Stimulated activated CD4-positive, alpha-beta T cell treated with anti-CD3 and anti-CD28 coated beads, Interleukin-4, amount 100 ng/mL, for 48 hours (primary cell): ENCODE data around the gene CAMK1D.
A peak's percentile ranks its signal among the peaks of the same experiment; 100 is the strongest.

Source experiments
- DNase-seq, 2 donors: peaks; one replicate each; pipeline ENCODE4 v3.0.0-alpha.2; 2020; ENCODE audit warnings: low read depth in 2 of 2

Gene CAMK1D

DNA sequence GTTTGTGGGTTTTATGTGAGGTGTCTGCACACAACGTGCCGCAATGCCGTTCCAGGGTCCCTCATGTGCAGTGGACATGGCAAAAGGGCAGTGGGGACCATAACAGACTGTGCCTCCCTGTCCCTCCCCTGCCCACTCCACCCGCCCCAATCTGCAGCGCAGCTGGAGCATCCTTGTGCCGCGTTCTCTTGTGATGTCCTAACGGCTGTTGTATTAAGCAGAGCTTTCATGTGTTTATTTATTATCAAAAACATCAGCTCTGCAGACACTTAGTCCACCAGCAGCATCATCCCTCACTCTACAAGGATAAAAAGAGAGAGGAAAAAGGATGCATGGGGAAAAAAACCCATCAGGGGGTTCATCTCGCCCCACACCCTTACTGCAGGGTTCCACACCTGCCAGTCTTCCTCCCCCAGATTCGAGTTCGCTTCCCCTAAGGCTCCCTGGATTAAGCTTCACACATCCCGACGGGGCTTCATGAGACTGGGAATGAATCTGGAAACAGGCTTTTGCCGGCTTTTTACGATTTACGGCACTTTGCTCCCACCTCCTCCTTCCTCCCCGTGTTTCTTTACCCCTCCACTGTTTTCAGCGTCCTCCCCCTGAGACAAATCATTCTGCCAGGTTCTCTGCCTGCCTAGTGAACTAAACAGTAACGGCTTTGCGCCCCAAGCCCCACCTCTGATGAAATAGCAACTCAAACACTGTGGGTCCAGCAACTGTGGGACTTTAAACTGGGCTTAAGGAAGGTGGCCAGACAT, 301.4 kb downstream of the CAMK1D start:
- DNase-seq = no peak

DNA sequence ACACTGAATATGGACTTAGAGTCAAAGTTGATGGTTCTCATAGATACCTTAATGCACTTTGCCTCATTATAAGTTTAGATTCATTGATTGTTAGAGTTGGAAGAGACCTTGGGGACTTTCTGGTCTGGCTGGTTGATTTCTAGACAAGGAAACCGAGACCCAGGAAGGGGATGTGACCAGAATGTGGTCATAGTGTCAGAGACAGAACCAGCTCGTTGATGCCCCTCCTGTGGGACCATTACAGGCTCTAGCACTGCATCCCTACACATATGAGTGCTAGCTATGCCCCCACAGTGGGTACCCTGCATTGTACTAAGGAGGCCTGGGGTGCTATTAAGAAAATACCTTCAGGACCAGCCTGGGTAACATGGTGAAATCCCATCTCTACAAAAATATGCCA, 306.6 kb downstream of the CAMK1D start:
- no peak for DNase-seq

DNA sequence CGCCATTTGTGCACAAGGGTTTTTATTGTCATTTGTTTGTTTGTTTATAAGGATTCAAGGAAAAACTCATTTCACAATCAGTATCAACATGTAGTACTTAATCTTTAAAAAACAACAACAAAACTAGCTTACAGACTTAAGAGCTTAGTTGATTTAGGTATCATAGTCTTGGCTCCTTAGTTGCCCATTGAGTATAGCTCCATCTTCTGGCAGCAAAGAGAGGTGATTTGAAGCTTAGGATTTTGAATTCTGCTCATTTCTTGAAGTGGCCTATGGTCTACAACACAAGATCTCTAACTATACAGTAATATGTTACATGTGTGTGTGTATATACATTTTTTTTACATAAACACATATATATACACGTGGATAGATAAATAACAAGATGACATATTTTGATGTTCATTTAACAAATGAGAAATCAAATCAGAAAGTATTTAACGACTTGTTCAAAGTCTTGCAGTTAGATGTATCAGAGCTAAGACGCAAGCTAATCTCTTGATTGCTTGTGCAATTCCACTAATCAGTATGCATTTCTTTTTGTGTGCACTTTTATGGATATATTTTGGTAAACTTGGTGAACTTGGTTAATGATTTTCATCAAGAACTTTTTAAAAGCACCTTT, 307.3 kb downstream of the CAMK1D start:
- no peak for DNase-seq

DNA sequence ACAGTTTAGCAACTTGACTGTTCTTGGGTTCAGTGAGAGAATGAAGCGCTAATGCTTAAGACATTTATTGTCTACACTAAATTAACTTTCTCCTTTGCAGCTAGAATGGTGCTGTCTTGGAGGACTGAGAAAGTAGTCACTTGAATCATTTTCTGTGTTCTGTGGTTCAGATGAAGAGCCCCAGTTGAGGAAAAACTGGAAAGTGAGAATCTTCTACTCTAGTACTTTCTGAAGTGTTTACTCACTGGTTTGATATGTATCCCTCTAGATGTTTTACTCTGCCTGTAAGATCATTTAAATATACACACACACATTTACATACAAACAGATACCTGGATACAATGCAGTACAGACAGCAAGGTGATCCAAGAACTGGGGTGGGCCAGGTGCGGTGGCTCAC, 308.1 kb downstream of the CAMK1D start:
- no peak for DNase-seq

DNA sequence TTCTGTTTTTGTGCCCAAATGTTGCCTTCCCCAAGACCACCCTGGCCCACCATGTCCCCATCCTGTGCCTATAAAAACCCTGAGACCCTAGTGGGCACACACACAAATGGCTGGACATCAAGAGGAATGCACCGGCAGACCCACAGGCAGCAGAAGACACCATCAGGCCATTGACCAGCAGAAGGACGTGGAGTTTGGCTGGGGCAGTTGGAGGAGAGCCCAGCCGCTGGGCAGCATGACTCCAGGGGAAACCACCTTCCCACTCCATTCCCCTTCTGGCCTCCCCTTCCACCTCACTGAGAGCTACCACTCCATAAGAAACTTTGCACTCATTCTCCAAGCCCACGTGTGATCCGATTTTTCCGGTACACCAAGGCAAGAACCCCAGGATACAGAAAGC, 309.2 kb downstream of the CAMK1D start:
- no peak for DNase-seq

DNA sequence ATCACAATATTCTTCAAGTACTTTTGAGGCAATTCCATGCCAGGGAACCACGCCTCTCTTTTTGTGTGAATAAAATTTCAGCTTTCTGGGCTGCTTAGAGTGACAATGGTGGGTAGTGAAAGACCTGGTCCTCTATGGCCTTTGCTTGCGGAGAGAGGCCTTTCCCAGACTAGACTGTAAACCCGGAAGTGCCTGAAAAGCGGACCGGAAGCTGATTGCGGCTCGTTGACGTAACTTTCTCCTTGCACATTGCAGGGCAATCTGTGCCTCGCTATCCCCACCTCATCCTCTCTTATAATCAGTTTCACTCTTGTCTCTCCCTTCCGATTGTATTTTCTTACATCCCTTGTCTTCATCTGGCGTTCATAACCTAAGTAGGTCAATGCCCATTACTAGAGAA, 310.4 kb downstream of the CAMK1D start:
- DNase-seq = no peak

DNA sequence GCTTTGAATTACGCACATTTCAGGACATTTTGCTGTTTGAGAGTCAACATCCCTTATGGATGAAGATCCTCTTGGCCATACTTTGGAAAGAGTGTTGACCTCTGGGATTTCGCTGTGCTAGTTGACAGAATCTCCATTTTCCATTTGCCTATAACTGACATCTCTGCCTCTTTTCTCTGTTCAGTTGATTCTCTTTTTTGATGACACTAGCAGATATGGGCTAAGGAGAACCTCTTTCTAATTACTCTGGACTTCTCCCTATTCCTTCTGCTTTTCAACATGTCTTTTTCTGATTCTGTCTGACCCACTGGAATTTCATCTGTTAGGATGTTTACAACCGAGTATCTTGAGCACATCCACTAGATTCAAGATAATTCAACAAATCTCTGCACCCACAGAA, 311.5 kb downstream of the CAMK1D start:
- DNase-seq = no peak

DNA sequence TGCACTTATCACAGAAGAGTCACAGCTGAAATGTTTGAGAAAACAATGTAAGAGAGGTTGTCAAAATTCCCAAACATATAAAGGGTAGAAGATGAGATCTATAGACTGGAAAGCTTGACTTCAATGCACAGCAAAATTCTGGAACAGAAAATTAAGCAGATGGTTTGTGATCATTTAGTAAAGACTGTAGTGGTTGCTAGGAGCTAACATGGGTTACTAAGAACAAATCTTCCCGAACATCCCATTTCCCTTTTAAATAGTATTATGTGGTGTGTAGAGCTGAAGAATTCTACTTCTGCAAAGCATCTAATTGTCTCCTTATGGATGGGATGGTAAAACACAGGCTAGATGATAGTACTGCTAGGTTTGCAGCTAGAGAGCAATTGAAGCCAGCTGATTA, 312.3 kb downstream of the CAMK1D start:
- DNase-seq = no peak

DNA sequence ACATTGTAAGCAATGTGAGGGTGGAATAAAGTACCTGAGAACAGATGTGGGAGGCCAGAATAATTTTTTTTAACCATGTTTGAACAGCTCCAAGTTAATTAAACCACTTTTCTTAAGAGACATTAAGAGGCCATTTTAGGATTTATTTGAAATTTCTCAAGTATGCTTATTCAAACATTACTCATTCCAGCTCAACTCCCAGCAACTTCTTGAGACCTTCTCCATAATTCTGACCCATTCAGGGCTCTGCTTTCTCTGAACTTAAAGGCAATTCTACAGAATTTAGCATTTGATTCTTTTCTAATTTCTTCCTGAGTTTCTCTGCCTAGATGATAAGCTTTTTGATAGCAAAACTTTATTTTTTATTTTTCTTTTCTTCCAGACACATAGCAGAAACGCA, 314.5 kb downstream of the CAMK1D start:
- no peak for DNase-seq

DNA sequence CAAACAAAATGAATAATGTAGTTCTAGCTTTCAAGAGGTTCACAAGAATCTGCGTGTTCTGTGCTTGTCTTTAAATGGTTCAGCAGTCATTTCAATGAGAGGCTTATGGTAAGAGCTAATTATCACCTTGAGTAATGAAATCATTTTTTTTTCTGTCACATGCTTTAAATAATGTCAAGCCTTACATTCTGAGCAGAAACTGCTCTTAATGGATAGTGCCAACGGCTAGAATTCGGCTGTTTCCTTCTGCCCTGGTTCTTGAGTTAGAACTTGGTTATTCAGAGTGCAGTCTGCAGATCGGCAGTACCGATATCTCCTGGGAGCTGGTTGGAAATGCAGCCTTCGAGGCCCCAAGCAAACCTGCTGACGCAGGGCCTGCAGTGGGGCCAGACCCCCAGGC, 316.2 kb downstream of the CAMK1D start:
- no peak for DNase-seq

DNA sequence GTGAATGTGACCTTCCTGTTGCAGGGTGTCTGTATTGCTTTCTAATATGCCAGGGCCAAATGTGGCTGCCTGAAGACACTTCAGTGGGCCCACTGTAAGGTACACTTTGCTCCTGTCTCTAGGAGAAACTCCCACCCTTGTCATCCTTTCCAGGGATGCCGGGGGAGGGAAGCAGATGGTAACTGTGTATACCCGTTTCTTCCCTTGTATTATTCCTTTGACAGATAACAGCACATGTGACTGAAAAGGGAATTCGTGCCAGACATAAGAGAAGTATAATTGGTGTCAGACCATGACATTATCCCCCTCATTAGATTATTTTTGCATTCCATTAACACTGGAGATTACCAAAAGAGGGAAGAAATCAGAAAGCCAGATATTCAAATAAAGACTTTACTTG, 317.7 kb downstream of the CAMK1D start:
- no peak for DNase-seq

DNA sequence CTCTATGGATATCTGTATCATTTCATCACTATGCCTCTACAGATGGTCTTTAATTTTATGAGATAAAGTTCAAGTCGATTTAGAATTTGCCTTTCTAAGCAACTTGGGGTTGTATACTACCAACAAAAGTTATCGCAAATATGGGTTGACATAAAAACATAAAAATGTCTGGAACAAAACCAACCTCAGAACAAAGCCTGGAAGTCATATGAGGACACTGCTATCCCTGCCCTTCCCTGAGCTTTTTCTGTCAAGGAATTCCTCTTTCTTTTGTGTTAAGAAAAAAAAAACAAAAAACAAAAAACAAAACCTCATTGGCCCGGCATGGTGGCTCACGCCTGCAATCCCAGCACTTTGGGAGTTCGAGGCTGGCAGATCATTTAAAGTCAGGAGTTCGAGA, 319.3 kb downstream of the CAMK1D start:
- no peak for DNase-seq

DNA sequence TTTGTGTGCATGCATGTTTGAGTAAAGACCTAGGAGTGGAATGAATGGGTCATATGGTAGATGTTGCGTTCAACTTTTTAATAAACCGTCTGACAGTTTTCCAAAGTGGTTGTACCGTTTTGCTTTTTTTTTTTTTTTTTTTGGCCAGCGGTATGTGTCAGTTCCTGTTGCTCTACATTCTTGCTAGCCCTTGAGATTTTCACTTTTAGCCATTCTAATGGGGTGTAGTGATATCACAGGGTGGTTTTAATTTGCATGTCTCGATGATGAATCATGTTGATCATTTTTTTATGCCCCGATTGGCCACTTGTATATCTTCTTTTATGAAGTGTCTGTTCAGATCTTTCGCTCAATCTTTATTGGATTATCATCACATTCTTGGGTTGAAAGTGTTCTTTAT, 320.7 kb downstream of the CAMK1D start:
- DNase-seq = no peak

DNA sequence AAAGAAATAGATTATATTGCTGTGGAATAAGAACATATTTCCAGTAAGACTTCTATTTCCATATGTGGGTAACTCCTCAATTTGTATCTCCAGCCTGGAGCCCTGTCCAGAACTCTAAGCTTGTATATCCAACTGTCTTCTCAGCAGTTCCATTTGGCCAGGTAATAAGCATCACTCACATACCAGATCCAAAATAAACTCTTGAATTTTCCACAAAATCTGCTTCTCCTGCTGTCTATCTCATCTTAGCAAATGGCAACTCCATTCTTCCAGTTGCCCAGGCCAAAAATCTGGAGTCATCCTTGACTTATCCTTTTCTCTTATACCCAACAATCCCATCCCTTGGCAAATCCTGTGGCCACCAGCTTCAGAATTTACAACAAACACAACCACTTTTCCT, 325.8 kb downstream of the CAMK1D start:
- no peak for DNase-seq

DNA sequence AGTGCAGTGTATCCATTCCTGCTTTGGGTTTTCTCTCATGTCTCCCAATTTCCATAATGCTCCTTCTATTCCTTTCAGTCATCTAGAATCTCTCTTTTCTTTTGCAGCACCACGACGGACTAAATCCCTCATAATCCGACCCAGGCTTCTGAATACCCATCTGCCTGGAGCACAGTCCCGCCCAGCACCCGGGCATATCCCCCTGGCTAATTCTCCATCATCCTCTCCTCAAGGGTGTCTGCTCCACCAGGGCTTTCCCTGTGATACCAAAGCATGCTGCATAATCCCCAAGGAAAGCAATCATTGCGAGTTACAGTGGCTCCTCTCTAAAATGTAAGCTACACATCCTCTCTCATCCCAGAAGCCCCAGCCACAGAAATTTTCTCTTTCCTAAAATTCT, 330.3 kb downstream of the CAMK1D start:
- no peak for DNase-seq

DNA sequence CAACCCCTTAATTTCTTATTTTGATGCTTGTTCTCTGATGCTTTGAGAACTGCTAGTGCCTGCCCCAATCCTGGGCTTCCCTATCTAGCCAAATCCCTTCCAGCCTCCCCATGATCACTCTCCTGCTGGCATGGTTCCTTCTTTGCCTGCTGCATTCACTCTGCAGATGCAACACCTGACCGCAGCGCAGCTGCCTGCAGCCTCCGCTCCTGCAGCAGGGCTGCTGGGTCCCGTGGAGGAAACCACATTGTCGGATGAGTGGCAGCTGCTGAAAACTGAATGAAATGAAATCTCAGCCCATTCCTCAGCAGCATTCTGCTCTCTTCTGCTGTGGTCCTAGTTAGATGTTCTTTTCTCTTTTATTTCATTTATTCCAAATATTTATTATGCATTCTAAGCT, 331.9 kb downstream of the CAMK1D start:
- peak in 1 of 2 donors; percentile 9 for DNase-seq

DNA sequence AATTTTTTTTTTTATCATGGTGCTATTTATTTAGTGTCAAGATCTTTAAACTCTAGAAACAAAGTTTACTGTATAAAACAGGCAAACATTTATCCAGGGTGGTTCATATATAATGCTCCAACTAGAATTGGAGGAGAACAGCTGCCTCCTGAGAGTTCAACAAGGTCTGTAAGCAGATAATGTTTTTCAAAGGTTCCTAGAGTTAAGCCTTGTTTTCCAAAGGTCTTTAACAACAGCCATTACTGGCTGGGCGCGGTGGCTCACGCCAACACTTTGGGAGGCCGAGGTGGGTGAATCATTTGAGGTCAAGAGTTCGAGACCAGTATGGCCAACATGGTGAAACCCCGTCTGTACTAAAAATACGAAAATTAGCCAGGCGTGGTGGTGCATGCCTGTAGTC, 335.4 kb downstream of the CAMK1D start:
- no peak for DNase-seq

DNA sequence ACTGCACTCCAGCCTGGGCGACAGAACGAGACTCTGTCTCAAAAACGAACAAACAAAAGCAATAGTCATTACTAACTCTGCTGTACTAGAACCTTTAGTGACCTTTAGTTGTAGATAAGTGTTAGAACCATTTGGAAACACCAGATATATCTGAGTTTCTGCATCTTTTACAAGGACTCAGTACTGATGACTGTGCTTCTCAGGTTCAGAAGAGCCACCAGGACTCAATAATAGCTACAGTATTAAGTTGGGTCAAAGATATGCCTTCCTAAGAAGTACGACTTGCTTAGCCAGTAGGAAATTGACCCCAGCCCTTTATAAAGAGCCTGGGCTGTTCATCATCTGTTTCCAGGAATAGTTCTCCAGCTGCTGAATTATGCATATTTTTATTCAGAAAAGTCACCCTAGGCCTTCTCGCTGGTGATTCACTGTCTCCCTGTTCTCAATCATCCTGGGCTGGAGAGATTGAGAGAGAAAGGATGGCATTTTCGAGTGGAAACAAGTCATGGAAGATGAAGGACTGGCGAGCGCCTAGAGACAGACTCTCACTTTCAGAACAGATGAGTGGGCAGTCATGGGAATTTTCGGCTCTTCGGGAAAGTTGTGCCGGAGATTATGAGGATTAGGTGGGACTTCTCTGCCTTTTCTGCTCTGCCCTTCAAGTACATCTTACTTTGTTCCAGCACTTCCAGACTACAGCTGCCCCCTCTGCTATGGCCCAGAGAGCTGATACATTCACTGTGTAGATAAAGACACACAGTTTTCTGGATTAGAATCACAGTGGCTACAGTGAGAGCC, 336.1 kb downstream of the CAMK1D start:
- DNase-seq = no peak

DNA sequence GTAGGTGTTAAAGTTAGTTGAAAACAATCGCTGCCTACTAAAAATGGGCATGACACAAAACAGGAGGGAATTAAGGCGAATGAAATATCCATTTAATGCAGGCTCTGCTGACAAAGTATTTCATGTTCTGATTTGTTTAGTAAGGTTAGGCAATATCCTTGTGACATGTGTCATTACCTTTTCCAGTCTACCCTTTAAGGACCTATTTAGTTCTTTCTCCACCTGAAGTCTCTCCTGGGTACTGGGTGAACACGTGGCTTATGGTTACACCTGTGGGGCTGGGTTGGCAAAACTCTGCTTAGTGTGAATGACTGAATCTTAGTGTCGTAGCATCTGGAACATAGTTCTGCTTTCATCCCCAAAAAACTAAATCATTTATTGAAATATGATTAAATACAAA, 338.6 kb downstream of the CAMK1D start:
- DNase-seq = no peak

DNA sequence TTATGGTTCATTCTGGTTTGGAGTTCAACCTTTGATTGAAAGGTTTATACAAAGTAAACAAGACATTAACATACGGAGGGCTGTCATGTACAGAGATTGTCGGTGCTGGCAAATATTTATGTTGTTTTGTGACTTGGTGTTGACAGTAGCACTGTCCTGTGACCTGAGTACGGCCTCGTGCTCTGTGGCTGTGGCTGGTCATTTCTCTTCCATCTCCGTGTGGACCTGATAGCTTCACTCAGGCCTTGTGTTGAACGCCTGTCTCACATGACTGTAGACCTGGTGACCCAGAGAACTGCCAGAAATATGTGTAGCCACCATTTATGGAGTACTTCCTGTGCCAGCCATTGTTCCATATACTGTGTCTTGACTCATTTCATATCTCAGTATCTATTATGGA, 340.5 kb downstream of the CAMK1D start:
- DNase-seq = no peak

DNA sequence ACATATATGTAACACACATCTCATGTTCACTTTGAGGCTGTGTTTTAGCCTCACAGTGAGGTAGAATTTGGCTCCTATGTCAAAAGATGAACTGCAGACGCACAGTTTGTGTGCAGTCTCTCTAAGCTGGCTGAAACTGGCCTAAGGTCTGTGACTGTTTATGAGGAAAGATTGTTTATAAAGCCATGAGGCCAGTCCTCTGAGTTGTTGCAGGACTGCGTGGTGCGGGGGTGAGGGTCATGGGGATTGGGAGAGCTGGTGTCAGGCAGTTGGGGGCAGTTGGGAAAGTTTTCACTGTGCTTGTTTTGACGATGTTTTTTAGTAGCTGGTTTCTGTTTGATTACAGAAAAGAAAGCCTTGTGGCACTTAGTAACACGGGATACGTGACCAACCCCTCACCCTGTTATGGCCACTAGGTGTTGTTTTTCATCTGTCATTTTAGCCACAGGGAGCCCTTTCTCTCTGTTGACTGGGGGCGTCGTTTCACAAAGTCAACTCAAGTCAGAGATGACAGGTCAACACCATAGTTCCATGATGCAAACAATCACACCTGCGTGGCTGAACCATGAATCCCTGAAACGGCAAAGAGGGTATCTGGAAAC, 341.3 kb downstream of the CAMK1D start:
- DNase-seq = no peak

DNA sequence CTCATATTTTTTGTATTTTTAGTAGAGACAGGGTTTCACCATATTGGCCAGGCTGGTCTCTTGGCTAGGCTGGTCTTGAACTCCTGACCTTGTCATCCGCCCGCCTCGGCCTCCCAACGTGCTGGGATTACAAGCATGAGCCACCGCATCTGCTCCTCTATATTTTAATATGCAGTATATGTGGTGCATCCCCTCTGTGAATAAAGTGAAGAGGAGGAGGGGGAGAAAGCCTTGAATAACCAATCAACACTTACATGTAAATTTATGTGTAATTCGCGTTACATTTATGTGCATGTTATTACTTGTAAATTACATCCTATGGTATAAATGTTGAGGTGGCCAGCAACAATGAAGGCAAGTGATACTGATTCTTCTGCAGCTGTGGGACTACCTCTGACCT, 342.2 kb downstream of the CAMK1D start:
- no peak for DNase-seq

DNA sequence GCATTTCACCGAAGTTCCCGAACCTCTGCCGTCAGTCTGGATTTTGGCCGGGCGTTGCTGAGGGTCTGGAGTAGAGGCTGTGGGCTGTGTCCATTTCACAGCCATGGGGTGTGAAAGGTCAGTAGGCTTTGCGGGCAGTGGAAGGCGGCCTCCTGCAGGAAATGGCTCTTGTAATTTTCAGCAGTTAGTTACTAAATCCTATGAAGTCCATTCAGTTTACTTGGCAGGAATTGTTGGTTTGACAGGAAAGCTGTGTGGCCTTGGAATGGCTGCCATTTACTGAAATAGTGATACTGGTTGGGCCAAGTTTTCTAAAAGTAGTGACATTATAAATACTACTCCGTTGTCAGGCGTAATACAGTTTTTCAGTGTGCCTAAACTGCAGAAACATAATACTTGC, 348.4 kb downstream of the CAMK1D start:
- DNase-seq = no peak
